HEK293T (cell line): ENCODE results near the gene CD4.

Experiments
- CTCF ChIA-PET: fragments of 350-600 bp; formaldehyde crosslinking; extraction: SDS; loops from one replicate; lab custom pipeline; 2021; ENCODE audit warnings: antibody characterized with exemption, inconsistent platforms; lab: Yijun Ruan, JAX
- POLR2A ChIA-PET: fragments of 350-600 bp; formaldehyde crosslinking; extraction: SDS; loops from one replicate; lab custom pipeline; 2020; ENCODE audit warnings: antibody characterized with exemption, inconsistent platforms; lab: Yijun Ruan, JAX
- DNase-seq: peaks from one replicate; pipeline ENCODE4 v3.0.0; 2012; ENCODE audit warnings: mixed read lengths; ENCODE audit errors: extremely low spot score
- ARNT ChIP-seq: fragments of 450-650 bp; IDR thresholded peaks from 2 replicates; pipeline ENCODE4 v1.6.1; 2017; ENCODE audit warnings: mild to moderate bottlenecking
- BHLHE40 ChIP-seq: fragments of 450-650 bp; IDR thresholded peaks from 2 replicates; pipeline ENCODE4 v1.6.1; 2016; ENCODE audit warnings: mild to moderate bottlenecking, moderate library complexity, borderline replicate concordance
- CTBP1 ChIP-seq: fragments of 450-650 bp; IDR thresholded peaks from 2 replicates; pipeline ENCODE4 v1.6.1; 2016; ENCODE audit warnings: borderline replicate concordance
- ELF4 ChIP-seq: fragments of 450-650 bp; IDR thresholded peaks from 2 replicates; pipeline ENCODE4 v1.6.1; 2017; ENCODE audit warnings: antibody characterized with exemption
- FOXA1 ChIP-seq: fragments of 450-650 bp; IDR thresholded peaks from 2 replicates; pipeline ENCODE4 v1.6.1; 2016; ENCODE audit warnings: mild to moderate bottlenecking
- FOXK2 ChIP-seq: fragments of 450-650 bp; IDR thresholded peaks from 2 replicates; pipeline ENCODE4 v1.6.1; 2016; ENCODE audit warnings: mild to moderate bottlenecking
- FOXM1 ChIP-seq: fragments of 450-650 bp; IDR thresholded peaks from 2 replicates; pipeline ENCODE4 v1.6.1; 2017; ENCODE audit warnings: mild to moderate bottlenecking, borderline replicate concordance
- HDGF ChIP-seq: fragments of 450-650 bp; IDR thresholded peaks from 2 replicates; pipeline ENCODE4 v1.6.1; 2017; ENCODE audit warnings: antibody characterized with exemption, borderline replicate concordance
- L3MBTL2 ChIP-seq: fragments of 450-650 bp; conservative IDR thresholded peaks from 2 replicates; pipeline ENCODE4 v1.6.1; 2016; ENCODE audit warnings: mild to moderate bottlenecking
- LEF1 ChIP-seq: fragments of 450-650 bp; IDR thresholded peaks from 2 replicates; pipeline ENCODE4 v1.6.1; 2017; ENCODE audit warnings: mild to moderate bottlenecking, borderline replicate concordance
- NFRKB ChIP-seq: fragments of 450-650 bp; IDR thresholded peaks from 2 replicates; pipeline ENCODE4 v1.6.1; 2016; ENCODE audit warnings: mild to moderate bottlenecking, moderate library complexity
- SP1 ChIP-seq: fragments of 450-650 bp; IDR thresholded peaks from 2 replicates; pipeline ENCODE4 v1.6.1; 2017
- SUZ12 ChIP-seq: fragments of 450-650 bp; IDR thresholded peaks from 2 replicates; pipeline ENCODE4 v1.6.1; 2016; ENCODE audit warnings: mild to moderate bottlenecking
- TARDBP ChIP-seq: fragments of 450-650 bp; IDR thresholded peaks from 2 replicates; pipeline ENCODE4 v1.6.1; 2016
- ZNF384 ChIP-seq: fragments of 450-650 bp; IDR thresholded peaks from 2 replicates; pipeline ENCODE4 v1.6.1; 2016
- TF ChIP-seq, protein P1 (sequence below): fragments of 450-650 bp; IDR thresholded peaks from 2 replicates; pipeline ENCODE4 v1.6.1; 2016

Gene CD4

GRCh38 chr12:6824901-6825381 is 35.6 kb downstream of the CD4 start:
- POLR2A ChIA-PET, result interaction anchor here (0.5 to 5.7 kb wide), 10 partner anchors 16 to 212 kb away, joined by 3 to 73 read pairs (median 6); partner anchors contain the start of genes CDCA3, COPS7A, GNB3 and MLF2
- CTCF ChIA-PET, result interaction anchor here (0.5 to 2.5 kb wide), 16 partner anchors 8 to 454 kb away, joined by 3 to 28 read pairs (median 4); partner anchors contain the start of genes CDCA3, MLF2 and PTMS
- DNase-seq, result no peak
- TF ChIP-seq SP1 (no peak), L3MBTL2 (no peak), NFRKB (no peak), LEF1 (no peak), FOXA1 (no peak), CTBP1 (no peak), FOXM1 (no peak), BHLHE40 (no peak), ZNF384 (no peak), ARNT (no peak), FOXK2 (no peak)

- peak; percentile 85 for DNase-seq
- ChIA-PET CTCF (interaction anchor here (0.5 to 2.5 kb wide), 15 partner anchors 8 to 455 kb away, joined by 3 to 28 read pairs (median 3); partner anchors contain the start of genes CDCA3, MLF2 and PTMS), POLR2A (interaction anchor here (1.0 to 5.7 kb wide), 9 partner anchors 15 to 136 kb away, joined by 3 to 73 read pairs (median 8); partner anchors contain the start of genes CDCA3, COPS7A, GNB3 and MLF2)
- TF ChIP-seq FOXA1 (no peak), FOXM1 (no peak), FOXK2 (no peak), BHLHE40 (no peak), ARNT (no peak), SP1 (no peak), LEF1 (no peak), ELF4 (no peak), HDGF (no peak), L3MBTL2 (no peak), TARDBP (no peak), NFRKB (no peak)
Observed at GRCh38 chr12:6825398-6826124, 36.2 kb downstream of the CD4 start.

DNA sequence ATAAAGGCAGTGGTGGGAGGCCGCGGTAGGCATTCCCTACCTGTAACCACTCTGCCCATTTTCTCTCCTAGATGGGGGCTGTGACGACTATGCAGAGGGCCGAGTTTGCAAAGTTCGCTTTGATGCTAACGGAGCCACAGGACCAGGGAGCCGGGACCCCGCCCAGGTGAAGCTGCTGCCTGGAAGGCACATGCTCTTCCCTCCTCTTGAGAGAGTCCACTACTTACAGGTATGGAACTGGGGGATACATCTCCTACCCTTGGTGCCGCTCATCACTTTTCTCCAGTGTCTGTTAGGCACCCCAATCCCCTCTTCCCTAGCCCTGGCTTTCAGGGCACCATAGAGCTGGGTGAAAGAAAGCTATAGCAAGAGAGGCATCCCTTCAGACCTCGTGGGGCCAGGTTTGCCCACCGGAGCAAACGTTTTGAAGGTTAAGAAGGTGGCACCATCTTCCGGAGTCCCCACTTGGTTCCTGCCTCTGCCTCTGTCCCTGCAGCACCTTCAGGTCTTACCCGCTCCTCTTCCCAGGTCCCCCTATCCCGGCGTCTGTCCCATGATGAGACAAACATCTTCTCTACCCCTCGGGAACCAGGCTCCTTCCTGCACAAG is 36.9 kb downstream of the CD4 start:
- POLR2A ChIA-PET, result interaction anchor here (1.7 to 5.5 kb wide), 4 partner anchors 14 to 103 kb away, joined by 8 to 49 read pairs (median 36); partner anchors contain the start of genes CDCA3, COPS7A, GNB3 and MLF2
- no peak for DNase-seq
- CTCF ChIA-PET, result interaction anchor here (1.6 to 2.5 kb wide), 3 partner anchors 68 to 73 kb away, joined by 7 to 28 read pairs (median 10); partner anchors contain the start of gene MLF2
- TF ChIP-seq SUZ12, result no peak
- TF ChIP-seq FOXK2, result no peak
- no peak for TF ChIP-seq ZNF384
- no peak for TF ChIP-seq SP1
- TF ChIP-seq L3MBTL2, result no peak
- no peak for TF ChIP-seq FOXA1
- no peak for TF ChIP-seq ARNT
- TF ChIP-seq LEF1, result no peak
- TF ChIP-seq FOXM1, result no peak
- no peak for TF ChIP-seq ELF4
- TF ChIP-seq, protein P1, sequence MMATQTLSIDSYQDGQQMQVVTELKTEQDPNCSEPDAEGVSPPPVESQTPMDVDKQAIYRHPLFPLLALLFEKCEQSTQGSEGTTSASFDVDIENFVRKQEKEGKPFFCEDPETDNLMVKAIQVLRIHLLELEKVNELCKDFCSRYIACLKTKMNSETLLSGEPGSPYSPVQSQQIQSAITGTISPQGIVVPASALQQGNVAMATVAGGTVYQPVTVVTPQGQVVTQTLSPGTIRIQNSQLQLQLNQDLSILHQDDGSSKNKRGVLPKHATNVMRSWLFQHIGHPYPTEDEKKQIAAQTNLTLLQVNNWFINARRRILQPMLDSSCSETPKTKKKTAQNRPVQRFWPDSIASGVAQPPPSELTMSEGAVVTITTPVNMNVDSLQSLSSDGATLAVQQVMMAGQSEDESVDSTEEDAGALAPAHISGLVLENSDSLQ, result no peak
- TF ChIP-seq CTBP1, result no peak

DNA sequence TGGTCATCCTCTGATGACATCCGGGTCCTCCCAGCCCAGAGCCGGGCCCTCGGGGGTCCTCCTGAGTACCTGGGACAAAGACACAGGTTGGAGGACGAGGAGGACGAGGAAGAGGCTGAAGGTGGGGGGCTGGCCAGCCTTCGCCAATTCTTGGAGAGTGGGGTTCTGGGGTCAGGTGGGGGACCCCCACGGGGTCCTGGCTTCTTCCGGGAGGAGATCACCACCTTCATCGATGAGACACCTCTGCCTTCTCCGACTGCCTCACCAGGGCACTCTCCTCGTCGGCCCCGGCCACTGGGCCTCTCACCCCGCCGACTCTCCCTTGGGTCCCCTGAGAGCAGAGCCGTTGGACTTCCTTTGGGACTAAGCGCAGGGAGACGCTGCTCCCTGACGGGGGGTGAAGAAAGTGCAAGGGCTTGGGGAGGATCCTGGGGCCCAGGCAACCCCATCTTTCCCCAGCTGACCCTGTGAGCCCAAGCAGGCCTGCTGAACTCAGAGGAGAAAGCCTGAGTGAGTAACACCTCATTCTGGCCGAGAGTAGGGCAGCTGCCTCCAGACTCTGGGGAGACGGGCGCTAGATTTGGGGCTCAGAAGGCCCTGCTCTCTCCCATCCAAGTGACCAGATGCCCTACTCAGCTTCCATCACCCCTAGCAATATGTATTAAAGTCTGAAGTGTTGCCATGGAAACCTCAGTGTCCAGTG is 37.6 kb downstream of the CD4 start:
- TF ChIP-seq, protein P1, result no peak
- no peak for TF ChIP-seq ARNT
- no peak for TF ChIP-seq FOXM1
- TF ChIP-seq ELF4, result no peak
- TF ChIP-seq HDGF, result no peak
- ChIA-PET CTCF (interaction anchor here (0.5 to 2.0 kb wide), 3 partner anchors 9 to 217 kb away, joined by 3 to 10 read pairs (median 4); partner anchors contain the start of gene MLF2), POLR2A (interaction anchor here (0.6 to 5.5 kb wide), 11 partner anchors 14 to 208 kb away, joined by 3 to 49 read pairs (median 6); partner anchors contain the start of genes CDCA3, COPS7A, GNB3 and MLF2)
- DNase-seq, result no peak

DNA sequence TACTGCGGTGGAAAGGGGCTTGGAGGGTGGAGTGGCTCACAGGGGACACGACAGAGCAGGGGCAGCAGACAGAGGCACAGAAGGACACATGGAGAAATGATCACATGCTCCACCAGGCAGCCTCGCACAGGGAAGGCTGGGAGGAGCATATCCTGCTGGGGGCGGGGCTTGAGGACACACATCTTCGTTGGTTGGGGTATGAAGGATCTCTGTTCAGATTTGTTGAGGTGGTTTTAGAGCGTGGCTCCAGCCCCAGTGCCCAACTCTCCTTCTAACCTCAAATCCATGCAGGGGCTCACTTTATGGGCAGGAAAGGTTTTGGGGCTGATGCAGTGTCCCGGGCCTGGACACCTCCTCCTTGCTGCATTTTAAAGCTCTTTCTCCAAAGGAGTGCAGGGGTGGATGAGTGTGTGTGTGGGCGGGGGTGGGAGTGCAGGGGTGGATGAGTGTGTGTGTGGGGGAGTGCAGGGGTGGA is 38.1 kb downstream of the CD4 start:
- TF ChIP-seq ZNF384 (no peak), L3MBTL2 (peak; percentile 45; the same call in 1 of the 2 replicates)
- DNase-seq, result peak; percentile 84
- ChIA-PET CTCF (interaction anchor here (0.6 to 2.0 kb wide), 3 partner anchors 9 to 74 kb away, joined by 3 to 10 read pairs (median 3); partner anchors contain the start of genes MLF2 and PTMS), POLR2A (interaction anchor here (0.6 to 5.5 kb wide), 14 partner anchors 13 to 290 kb away, joined by 3 to 49 read pairs (median 4); partner anchors contain the start of genes CDCA3, COPS7A, GNB3 and MLF2)
